TTC549 (cell line): ENCODE results near the gene SHC2.
"Not testable (repeated sequence)": the region's sequence is repeated elsewhere in the genome, so short reads cannot be mapped to it uniquely, and the experiment has no call there.

Source experiments
- FAIRE-seq: peaks from 2 replicates; lab custom pipeline; 2012; peaks lifted over from hg19 to GRCh38; lab: Jason Lieb, UNC

Gene SHC2

GRCh38 chr19:447064-447426, 13.8 kb downstream of the SHC2 start:
- FAIRE-seq: no peak

DNA sequence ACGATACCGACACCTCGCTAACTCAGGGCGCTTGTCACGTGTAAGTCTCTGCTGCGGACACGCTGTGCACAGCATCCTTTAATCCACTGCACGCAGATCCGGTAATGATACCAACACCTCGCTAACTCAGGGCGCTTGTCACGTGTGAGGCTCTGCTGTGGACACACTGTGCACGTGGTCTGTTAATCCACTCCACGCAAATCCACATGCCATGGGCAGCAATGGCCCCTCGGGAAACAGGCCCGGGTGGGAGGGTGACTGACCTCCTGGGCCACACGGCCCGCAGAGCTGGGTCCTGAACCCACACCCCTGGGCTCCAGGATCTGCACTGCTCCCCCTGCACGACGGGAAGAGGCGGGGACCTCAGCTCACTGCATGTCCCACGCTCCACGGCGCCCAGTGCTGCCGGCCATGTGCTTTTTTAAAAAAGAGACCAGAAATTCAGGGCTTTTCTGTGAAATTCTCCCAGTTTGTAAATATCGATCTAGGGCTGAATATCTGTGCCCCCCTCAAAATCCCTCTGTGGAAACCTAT, 16.1 kb downstream of the SHC2 start:
- FAIRE-seq: no peak

GRCh38 chr19:443005-443404, 17.8 kb downstream of the SHC2 start:
- no peak for FAIRE-seq

DNA sequence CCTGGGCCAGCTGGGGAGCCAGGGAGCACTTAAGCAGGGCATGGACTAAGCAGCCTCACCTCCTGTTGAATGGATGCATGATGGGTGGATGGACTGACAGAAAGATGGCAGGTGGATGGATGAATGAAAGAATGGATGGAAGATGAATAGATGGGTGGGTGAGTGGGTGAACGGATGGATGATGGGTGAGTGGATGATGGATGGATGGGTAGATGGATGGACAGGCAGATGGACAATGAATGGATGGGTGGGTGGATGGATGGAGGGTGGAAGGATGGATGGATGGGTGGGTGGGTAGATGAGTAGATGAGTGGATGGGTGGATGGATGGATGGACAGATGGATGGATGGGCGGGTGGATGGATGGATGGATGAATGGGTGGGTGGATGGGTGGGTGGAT, 18.7 kb downstream of the SHC2 start:
- FAIRE-seq: no peak

DNA sequence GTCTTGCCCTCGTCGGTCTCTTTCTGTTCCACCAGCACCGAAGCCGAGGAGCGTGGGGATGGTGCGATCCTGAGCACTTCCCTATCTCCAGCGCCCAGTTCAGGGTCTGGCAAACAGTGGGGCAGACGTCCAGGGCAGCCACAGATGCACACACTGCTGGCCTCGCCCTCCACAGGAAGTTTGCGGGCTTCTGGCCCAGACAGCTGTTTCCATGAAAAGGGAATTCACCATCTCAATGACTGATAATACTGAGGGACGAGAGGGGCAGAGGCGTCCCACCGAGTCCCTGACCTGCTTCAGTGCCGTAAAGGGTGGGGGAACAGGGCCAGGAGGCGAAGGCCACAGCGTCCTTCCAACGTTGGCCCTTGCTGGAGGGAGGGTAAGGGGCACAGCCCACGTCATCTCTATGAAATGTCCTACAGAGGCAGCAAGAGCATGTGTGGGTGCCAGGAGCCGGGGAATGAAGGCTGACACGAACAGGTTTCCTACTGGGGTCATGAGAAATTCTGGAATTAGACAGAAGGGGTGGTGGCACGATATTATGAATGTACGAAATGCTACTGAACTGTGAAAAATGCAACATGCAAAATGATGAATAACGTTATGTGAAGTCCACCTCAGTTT, 19.5 kb downstream of the SHC2 start:
- FAIRE-seq: no peak

GRCh38 chr19:440391-441212, 20.2 kb downstream of the SHC2 start:
- FAIRE-seq: no peak

GRCh38 chr19:439167-439900, 21.5 kb downstream of the SHC2 start:
- no peak for FAIRE-seq

GRCh38 chr19:438416-438958, 22.3 kb downstream of the SHC2 start:
- FAIRE-seq: no peak

DNA sequence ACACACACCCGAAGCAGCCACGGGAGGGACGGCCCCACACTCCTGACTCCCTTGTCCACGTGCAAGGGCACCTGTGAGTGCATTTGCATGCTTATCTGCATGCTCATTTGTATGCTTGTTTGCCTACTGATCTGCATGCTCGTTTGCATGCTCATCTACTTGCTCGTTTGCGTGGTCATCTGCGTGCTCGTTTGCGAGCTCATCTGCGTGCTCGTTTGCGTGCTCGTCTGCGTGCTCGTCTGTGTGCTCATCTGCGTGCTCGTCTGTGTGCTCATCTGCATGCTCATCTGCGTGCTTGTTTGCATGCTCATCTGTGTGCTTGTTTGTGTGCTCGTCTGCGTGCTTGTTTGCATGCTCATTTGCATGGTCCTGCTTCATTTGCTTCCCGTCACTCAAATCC, 23.8 kb downstream of the SHC2 start:
- no peak for FAIRE-seq

DNA sequence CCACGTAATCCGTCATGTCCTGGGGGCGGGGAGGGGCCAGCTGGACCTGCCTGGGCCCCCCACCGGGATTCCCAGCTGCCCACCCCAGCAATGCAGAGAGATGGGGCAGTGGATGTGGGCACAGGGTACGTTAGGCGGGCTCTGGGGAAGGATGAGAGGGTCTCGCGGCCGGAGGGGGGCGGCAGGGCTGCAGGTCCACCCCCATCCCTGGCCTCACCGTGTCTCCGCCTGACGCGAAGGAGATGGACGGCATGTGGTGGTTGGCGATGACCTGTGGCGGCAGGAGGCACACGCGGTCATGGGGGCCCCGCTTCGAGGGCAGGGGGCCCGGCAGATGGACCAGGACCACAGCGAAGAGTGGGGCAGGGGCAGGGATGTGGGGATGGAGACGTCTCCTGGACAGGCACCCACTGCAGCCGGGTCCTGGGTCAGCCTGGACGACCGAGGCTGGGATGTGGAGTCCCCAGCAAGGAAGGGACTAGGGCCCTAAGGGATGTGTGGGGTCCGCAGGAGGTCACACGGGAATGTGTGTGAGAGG, 24.4 kb downstream of the SHC2 start:
- FAIRE-seq: no peak

DNA sequence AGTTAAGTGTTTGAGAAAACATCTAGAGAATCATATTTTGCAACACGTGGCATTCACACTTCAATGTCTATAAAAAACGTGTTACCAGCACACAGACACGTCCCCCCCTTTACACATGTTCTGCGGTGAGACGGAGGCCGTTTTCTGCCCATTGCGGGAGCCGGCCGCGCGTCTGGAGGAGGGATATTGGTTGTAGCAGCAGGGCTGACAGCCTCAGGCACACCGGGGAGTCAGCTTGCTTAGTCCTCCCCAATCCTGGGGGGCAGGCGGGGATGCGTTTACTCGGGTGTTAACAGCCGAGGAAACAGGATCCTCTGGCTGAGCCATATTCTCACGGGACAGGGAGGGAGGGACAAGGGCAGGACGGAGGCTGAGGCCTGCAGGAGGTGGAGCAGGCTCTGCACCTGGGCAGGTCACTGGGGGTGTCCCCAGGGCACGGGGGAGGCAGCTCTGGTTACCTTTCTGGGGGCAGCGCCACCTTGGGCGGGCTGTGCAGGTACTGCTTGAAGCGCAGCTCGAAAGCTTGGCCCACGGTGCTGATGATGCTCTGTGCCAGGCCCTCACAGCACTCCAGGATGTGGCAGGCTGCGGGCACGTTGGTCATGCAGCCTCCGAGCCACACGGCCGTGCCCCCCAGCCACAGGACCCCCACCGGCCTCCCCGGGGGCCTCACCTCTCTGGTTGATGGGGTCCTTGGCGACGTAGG, 25.0 kb downstream of the SHC2 start:
- no peak for FAIRE-seq

DNA sequence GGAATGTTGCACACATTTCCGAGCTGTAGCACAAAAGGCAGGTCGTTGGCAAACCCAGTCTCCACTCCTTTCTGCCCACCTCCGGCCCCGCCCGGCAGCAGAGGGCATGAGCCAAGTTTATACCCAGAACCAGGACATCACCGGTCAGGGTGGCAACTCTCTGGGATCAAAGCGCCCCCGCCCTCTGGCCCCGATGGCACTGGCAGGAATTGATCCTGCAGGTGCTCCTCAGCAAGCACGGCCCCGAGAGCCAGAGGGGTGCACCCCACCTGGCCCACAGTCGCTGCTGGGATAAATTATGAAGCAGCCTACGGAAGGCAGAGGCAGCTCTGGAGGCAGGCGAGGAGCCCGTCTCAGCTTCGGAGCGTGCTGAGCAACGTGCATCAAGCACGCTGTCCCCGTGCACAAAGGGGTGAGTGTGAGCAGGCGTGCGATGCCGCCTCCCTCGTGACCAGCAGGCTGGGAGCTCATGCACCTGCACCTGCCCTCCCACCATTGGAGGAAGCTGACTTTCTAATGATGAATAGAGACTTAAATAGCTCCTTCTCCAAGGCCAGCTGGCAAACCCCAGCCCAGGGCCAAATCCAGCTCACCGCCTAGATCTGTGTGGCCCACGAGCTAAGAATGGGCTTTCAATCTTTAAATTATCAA, 25.7 kb downstream of the SHC2 start:
- FAIRE-seq: no peak

GRCh38 chr19:434152-434960, 26.5 kb downstream of the SHC2 start:
- no peak for FAIRE-seq

- no peak for FAIRE-seq
These were observed 30.1 kb downstream of the SHC2 start for GRCh38 chr19:430701-431100.

DNA sequence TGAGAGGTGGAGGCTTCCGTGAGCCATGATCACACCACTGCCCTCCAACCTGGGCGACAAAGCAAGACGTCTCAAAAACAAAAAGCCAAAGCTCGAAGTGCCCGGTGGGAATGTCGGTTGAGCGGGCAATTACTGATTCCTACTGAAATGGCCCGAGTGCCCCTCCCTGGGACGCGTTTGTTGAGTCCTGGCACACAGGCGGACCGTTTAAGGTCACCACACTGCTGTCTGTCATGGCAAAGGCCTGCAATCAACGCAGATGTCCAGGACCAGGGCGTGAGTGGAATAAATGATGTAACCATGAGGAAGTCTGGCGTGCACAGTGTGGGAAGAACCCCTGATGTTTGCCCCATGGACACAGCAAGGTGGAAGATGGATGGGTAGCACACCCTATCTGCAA, 32.7 kb downstream of the SHC2 start:
- no peak for FAIRE-seq

GRCh38 chr19:427675-428074, 33.2 kb downstream of the SHC2 start:
- FAIRE-seq: not testable (repeated sequence)

DNA sequence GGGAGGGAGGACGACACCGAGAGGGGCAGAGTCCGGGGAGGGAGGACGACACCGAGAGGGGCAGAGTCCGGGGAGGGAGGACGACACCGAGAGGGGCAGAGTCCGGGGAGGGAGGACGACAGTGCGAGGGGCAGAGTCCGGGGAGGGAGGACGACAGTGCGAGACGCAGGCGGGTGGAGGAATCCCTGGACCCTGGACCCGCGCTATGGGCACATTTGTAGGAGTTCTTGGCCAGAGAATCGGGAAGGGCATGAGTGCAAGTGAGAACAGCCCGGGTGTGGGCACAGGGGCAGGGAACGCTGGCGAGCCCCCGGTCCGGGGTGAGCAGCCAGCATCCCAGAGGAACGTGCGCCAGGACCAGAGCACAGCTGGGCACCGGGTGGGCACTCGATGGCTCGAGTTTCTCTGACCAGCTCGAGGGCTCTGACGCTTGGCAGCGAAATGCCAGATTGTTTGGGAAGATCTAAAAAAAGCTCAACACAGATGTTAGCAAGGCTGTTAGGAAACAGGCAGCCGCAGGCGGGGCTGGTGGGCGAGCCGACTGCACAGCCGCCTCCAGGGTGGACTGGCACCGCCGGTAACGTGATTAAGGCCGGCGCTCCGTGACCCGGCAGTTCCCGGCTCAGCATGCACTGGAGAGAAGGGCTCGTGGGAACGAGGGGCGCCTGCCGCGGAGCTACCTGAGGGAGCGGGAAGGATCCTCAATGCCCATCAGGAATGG, 33.9 kb downstream of the SHC2 start:
- FAIRE-seq: no peak

DNA sequence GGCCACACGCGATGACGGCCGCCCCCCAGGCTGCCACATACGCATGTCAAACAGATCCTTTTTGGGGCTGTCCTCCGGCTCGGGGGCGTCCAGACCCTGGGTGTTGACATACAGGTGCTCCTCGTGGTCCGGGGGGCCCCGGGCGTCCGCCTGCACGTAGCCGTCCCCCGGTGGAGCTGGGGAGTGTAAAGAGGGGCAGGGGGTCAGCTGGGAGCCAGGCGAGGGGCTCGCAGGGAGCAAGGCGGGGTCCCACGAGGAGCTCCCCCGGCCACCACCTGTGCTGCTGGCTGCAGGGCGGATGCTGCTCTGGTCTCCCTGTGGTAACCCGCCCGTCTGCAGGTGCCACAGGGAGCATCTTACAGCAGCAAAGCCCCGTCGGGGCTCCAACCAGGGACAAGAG, 35.8 kb downstream of the SHC2 start:
- FAIRE-seq: no peak

DNA sequence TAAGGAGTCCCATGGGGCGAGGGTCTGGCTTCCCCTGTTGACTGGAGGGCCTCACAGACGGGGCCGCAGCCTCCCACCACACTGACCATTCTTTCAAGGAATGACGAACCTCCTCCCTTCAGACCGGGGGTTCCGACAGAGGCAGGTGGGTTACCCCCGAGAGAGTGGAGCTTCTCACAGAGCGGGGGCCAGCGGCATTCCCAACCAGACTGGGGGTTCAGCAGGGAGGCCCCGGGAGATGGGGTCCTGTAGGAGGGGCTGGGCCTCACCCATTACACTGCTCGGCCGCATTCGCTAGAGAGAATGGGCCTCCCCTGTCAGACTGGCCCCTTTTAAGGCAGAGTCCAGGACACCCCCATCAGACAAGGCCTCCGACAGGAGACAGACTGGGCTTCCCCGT, 36.3 kb downstream of the SHC2 start:
- FAIRE-seq: no peak
